ENCODE measurements around the gene IRF8.

DNA sequence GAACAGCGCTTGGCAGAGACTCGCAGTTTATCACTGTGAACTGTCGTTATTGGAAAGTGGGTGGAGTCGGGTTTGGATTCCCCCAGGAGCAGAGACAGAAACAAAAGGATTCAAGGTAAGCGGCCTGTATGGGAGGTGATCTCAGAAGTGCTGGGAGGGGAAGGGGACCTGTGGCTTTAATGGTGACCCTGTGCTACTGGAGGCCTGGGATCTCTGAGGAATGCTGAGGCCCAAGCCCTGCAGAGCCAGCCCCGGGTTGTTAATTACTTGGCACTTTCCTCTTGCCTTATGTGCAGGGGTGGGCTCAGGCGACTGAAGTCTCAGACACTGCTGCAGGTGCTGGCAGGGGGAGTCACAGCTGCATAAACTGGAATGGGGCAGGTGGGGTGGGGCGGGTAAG is 27.4 kb downstream of the IRF8 start:
- TF ChIP-seq EZH2 (IDR thresholded peaks at IDR 0.05; ENCODE audit: borderline replicate concordance, low read depth, low read length, severe bottlenecking), result no peak
- TF ChIP-seq, protein P1, sequence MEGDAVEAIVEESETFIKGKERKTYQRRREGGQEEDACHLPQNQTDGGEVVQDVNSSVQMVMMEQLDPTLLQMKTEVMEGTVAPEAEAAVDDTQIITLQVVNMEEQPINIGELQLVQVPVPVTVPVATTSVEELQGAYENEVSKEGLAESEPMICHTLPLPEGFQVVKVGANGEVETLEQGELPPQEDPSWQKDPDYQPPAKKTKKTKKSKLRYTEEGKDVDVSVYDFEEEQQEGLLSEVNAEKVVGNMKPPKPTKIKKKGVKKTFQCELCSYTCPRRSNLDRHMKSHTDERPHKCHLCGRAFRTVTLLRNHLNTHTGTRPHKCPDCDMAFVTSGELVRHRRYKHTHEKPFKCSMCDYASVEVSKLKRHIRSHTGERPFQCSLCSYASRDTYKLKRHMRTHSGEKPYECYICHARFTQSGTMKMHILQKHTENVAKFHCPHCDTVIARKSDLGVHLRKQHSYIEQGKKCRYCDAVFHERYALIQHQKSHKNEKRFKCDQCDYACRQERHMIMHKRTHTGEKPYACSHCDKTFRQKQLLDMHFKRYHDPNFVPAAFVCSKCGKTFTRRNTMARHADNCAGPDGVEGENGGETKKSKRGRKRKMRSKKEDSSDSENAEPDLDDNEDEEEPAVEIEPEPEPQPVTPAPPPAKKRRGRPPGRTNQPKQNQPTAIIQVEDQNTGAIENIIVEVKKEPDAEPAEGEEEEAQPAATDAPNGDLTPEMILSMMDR (IDR thresholded peaks at IDR 0.05; ENCODE audit: borderline replicate concordance, extremely low read depth, low read length, poor library complexity, severe bottlenecking), result no peak
